GM18511 (cell line): ENCODE results near the gene KCNA10.
"Not testable (repeated sequence)": the region's sequence is repeated elsewhere in the genome, so short reads cannot be mapped to it uniquely, and the experiment has no call there.

Experiments
- ATAC-seq: cut with Tn5 transposase; IDR thresholded peaks from one replicate; pipeline ENCODE4 v1.9.1; 2021; ENCODE audit warnings: mild to moderate bottlenecking, moderate library complexity; ENCODE audit not compliant: unreplicated experiment

KCNA10 gene

DNA sequence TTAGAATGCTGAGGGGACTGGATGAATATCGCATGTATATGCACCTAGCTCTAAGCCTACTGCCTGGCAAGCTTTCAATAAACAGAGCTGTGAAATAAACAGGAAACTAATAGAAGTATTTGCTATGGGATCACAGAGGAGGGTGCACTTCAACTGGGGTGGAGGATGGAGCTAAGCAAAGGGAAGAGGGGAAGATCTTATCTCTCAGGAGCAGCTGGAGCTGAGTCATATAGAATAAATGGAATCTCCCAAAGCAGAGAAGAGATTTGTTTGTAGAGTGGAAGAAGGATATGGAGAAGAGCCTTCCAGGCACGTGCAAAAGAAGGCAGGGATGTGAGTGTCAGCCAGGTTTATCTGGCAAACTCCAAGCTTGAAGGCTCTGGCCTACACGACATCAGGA, 17.0 kb upstream of the KCNA10 start:
- no peak for ATAC-seq

DNA sequence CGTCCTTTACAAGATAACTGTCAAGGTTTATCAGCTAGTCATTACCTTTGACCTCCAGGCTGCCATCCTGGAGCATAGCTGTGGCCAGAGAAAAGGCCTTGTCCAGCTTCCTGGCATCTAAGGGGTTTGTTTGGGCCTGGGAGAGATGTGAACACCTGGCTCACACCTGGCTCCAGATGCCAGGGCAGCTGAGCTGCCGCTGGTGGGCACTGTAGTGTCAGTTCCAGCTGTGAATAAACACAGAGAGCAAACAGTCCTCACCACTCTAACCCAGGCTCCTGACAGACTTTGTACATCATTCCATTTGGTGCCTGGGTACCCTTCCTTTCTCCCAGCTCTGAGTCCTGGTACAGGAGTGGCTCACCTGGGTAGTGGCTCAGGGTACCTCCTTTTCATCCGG, 14.3 kb upstream of the KCNA10 start:
- ATAC-seq = no peak

GRCh38 chr1:110529011-110529410, 10.0 kb upstream of the KCNA10 start:
- ATAC-seq = no peak

DNA sequence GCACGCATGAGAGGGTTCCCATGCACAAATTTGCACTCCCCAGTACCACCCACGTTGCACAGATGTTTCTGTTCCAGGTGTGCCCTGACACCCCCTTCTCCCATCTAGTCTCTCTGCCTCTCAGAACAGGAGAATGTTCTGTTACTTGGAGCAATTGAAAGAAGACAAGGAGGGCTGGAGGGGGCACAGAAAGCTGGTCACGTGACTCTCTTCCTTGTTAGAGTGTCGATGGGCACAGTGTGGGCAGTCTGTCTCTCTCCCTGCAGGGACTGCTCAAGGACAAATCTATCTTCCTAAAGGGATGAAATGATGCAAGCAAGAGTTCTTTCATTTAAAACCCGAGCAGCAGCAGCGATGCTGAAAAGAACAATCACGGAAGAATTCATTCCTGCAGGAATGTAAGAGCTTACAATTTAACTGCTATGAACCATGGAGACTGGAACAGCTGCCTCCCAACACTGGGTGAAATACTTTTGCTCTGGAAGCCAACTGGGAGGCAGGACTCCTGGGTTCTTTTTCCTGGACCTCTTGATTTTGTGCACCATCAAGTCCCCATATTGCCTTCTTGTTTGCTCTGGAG, 7.3 kb upstream of the KCNA10 start:
- no peak for ATAC-seq

DNA sequence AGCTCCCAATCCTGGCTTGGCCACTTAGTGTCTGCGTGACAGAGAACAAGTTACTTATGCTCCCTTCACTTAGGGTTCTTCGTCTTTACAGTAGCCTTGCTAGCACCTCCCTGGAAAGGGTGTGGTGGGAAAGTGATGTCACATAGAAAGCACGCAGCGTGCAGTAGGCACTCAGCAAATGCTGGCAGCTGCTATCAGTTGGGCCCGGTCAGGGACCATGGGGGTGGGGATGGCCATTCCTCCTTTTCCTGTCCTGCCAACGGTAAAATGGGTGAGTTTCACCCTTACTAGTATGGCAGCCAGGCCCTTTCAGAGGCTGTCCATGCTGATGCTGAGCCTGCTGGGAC, 6.2 kb upstream of the KCNA10 start:
- ATAC-seq = no peak

DNA sequence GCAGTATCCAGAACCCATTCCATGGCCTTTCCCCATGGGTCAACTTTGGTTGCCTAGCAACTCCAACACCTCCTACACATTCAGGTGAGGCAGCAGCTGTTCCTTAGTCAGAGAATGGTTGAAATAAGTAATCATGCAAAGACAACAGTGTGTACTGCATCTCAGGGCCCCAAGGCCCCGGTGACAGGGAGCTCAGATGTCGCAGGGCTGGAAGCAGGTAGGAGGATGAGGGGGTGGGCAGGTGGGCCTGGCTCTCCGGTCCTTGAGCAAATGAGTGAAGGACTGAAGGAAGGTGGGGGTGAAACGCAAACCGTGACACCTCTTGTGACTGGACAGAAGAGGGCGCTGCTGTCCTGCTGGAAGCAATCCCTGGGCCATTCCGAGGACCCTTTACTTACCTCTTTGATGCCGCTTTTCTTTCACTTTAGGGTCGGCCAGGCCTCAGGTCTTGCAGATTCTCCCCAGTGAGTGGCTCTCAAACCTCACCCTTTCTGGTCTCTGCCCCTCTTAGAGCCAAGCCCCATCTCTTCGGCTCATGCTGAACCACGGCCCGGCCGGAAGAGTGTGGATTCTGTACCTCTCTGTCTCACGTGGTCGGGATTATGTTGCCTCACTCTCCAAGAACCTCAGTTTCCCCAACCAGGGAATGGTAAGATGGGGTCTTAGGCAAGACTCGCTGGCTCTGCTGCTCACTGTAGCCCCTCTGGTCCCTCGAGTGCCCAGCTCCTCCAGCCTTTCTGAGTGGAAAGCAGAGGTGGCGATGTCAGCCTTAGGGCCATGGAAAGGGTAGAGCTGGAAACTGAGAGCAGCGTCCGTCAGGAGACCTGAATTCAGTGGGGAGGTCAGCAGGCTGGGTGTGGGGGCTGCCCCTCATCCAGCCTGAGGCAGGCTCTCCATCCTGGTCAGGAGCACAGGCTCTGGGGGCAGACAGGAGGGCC, 5.6 kb upstream of the KCNA10 start:
- ATAC-seq = no peak

DNA sequence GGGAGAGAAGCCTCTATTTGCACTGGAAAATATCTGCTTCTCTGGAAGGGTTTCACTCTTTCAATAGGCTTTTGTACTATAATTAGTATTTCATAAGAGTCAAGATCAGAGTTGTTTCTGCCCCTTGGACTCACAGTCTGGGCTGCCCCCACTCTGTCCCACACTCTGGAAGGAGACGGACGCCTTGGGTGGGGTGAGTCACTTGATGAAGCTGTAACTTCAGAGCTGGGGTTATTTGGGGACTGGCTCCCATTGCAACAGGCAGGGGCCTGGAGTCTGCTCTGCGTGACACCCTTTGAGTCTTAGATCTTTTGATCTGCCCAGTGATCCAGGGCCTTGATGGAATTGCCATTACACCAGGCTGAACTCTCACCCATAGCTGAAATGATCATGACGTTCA, 4.0 kb upstream of the KCNA10 start:
- ATAC-seq = no peak

DNA sequence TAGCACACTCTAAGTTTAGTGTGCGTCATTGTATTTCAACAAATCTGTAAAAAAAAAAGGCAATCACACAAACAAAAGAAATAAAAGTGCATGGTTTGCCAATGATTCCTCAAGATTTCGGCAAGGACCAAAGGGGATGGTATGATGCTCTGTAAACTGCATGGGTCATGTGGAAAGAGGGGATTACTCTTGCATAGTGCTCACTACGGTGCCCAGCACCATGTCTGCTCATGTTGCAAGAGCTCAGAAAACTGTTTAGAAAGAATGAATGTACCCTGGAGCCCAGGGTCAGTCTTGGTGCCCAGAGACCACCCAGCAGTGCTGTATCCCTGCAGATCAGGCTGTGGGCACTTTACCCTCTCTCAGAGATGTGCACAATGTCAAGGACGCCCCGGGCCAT, 3.6 kb upstream of the KCNA10 start:
- ATAC-seq = no peak

GRCh38 chr1:110520827-110521226, 1.9 kb upstream of the KCNA10 start:
- ATAC-seq = no peak

DNA sequence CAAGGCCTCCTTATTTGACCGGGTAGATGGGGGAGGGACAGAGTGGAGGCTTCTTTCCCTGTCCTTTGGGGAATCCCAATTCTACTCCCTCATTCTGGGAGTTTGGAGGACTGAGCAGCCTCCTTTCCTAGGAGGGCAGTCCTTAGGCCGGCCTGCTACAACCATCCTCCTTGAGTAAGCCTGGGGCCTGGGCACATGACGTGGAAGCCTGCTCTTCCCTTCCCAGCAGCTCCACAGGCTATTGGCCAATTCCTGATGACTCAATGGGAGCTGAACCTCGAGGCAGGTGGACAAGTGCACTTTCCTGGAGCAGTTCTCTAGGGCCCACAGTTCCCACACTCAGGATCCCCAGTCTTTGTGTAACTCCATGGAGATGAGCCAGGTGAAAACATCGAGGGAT, 3.1 kb downstream of the KCNA10 start:
- ATAC-seq = no peak

DNA sequence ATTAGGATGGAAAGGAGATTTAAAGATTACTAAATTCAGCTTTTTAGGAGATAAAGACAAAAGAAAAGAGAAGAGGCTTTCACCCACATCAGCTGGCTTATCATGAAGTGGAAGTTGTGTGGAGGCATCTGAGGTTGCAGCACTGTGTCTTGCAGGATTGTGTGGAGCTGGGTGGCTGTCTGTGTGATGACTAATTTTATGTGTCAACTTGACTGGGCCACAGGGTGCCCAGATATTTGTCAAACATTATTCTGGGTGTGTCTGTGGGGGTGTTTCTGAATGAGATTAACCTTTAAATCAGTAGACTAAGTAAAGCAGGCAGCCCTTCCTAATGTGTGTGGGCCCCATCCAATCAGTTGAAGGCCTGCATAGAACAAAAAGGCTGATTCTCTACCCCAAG, 3.9 kb downstream of the KCNA10 start:
- ATAC-seq = no peak

DNA sequence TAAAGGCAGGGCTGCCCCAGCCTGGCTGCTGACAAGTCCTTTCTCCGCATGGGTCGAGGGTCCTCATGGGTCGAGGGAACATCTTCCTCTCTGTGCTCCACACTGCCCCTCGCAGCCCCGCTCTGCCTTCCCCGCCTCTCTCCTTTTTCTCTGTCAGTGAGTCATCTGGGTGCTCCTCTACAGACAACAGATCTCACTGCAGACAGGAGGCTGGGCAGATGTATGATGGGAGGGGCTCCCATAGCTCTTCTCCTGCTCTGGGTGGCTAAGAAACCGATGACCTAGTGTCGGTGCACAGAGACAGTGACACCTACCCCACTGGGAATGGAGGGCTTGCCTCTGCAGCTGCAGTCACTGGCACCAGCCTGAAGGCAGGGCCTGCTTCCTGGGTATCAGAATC, 5.5 kb downstream of the KCNA10 start:
- no peak for ATAC-seq

GRCh38 chr1:110511436-110511835, 7.5 kb downstream of the KCNA10 start:
- ATAC-seq = no peak

DNA sequence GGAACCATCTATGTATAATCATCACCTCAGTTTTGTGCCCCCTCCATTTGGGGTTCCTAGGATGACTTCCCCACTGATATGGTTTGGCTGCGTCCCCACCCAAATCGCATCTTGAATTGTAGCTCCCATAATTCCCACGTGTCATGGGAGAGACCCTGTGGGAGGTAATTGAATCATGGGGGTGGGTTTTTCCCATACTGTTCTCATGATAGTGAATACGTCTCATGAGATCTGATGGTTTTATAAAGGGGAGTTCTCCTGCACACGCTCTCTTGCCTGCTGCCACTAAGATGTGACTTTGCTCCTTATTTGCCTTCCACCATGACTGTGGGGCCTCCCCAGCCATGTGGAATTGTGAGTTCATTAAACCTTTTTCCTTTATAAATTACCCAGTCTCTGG, 8.1 kb downstream of the KCNA10 start:
- ATAC-seq = not testable (repeated sequence)

DNA sequence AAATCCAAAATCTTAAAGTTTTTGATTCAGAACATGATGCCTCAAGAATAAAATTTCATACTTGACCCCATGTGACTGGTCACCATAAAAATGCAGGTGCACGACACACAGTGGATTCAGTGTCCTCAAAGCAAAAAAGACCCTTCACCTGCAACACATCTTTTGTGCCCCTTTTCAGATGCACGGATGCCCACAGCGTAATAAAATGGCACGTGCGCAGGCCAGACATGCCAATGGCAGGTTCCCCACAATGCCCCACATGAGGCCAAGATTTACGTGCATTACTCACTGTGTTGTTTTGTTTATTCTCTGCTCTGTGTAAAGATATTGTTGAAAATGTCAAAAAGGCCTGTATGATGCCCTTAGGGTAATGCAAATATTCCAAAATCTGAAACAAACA, 9.3 kb downstream of the KCNA10 start:
- no peak for ATAC-seq

- ATAC-seq = no peak
Observed at GRCh38 chr1:110508028-110508940, 10.7 kb downstream of the KCNA10 start.

DNA sequence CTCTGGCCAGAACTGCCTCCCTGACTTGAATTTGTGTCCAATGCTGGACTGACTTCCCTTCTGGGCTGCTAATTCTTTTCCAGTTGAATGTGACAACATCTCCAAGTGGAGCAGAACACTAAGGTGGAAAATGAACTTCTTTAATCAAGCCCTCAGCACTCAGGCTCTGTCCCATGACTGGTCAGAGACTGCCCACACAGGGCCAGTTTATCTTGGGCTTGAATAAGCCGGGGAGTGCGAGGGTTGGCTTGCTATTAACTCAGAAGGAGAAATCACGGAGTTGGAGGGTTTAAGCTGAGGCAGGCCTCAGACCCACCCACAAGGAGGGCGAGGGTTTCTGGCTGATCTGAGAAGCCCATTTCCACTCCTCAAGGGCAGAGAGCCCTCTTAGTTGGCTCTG, 12.4 kb downstream of the KCNA10 start:
- ATAC-seq = no peak

DNA sequence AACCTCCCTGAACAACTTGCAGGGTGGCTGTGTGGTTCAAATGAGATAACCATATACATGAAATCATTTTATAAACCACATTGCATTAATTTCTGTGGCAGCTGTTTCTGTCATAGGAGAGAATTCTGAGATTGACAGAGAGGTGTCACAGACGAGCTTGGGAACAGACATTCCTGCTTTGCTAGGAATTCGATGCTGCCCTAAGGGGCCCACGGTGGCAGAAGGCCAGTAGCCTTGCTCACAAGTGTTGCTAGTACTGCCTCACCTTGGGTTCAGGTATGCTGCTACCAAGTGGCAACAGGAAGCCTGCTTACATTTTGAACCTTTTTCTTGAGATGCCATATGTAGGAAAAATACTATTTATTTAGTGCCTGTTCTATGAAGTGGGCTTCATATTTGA, 13.4 kb downstream of the KCNA10 start:
- ATAC-seq = no peak

DNA sequence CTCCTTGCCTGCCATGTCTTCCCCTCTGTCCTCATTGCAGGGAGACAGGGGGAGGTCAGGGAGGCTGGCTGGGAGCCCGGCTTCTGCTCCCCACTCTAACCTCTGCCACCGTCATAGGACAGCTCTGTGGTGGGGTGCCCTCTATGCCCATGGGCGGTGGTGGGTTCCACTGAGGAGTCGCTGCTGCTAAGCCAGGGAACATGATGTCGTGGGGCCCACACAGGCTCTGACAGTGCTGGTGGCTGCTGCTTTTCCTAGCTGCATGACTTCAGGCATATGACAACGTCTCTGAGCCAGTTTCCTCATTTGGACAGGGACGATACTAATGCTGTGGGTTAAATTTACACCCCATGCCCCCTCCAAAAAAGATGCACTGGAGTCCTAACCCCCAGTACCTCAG, 14.7 kb downstream of the KCNA10 start:
- ATAC-seq = no peak

DNA sequence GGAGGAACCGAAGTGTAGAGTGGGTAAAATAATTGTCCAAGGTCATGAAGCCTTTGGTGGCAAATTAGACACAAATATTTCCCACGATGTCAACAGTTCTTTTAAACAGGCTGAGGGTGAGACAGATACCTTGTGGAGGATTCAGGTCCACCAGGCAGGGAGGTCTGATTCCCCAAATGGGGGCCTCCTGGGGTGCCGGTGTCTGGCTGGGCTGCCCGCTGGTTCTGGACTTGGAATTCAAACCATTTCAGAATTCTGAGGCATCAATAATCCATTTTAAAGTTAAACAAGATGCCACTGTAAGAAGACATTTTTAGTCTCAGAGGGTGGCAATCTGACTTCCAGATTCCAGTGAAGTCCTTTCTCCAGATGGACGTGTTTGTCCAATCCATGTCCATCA, 15.5 kb downstream of the KCNA10 start:
- no peak for ATAC-seq

DNA sequence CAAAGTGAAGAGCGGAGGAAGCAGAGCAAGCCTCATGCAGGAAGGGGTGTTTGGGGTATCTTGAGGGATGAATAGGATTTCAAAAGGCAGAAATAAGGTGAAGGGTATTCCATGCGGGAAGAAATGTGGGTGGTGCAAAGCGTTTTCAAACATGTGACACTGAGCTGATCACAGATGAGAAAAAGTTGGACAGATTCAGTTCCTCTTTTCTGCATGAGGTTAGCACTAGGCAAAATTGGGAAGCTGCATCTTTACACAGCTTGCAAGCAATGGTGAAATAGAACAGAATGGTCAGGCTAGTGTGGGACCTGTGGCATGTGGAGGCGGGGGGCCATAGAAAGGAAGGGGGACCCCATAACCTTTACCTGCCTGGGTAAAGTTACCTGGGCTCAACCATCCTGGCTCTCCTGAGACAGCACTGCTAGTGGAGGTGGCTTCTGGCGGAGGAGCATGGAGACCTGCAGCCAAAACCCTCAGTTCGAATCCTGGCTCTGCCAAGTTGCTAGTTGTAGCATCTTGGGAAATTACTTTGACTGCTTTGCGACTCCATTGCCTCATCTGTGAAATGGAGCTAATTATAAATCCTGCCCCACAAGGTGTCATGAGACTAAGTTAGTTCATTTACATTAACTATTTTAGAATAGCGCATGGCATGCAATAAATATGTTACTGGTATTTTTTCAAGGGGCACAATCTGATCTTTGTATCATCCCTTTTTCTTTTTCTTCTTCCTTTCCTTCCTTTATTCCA, 16.4 kb downstream of the KCNA10 start:
- no peak for ATAC-seq
